Measurements from ENCODE around the gene CYFIP1.

DNA sequence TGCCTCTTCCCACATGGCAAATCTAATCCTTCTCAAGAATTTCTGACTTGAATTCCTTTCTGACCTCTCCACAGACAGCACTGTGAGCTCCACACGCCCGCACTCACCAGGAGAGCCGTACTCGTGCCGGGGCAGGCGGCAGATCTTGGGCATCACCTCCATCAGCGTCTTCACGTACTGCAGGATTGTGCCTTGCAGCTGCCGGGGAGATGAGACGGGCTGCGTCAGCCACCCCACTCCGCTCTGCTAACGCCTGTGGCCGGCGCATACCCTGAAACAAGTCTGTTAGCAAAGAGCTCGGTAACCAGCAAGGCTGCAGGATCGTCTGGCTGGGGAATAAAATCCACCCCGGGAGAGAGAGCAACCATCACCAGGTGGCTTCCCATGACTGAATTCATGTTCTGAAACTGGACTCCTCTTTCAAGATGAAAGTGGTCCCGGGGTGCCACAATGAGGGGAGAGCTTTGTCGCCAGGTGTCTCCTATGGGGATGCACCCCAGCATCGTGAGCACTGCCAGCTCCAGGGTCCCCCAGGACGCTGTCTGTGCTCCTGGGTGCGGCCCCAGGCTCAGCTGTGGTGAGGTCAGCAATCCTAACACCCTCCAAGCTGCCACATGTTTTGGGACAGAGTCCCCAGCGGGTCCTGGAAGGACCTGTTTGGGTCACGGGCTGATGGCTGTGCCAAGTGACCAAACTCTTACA lies 98.3 kb downstream of the CYFIP1 start:
- TF ChIP-seq, protein P1, sequence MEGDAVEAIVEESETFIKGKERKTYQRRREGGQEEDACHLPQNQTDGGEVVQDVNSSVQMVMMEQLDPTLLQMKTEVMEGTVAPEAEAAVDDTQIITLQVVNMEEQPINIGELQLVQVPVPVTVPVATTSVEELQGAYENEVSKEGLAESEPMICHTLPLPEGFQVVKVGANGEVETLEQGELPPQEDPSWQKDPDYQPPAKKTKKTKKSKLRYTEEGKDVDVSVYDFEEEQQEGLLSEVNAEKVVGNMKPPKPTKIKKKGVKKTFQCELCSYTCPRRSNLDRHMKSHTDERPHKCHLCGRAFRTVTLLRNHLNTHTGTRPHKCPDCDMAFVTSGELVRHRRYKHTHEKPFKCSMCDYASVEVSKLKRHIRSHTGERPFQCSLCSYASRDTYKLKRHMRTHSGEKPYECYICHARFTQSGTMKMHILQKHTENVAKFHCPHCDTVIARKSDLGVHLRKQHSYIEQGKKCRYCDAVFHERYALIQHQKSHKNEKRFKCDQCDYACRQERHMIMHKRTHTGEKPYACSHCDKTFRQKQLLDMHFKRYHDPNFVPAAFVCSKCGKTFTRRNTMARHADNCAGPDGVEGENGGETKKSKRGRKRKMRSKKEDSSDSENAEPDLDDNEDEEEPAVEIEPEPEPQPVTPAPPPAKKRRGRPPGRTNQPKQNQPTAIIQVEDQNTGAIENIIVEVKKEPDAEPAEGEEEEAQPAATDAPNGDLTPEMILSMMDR (CRISPR knock-in tag; IDR thresholded peaks at IDR 0.05), result no peak
- TF ChIP-seq POLR2A (IDR thresholded peaks at IDR 0.05; ENCODE audit: insufficient read depth in 1 of 2, low read depth in 2 of 2, low read length in 2 of 2) (no peak), RBM22 (optimal IDR thresholded peaks at IDR 0.05; ENCODE audit: low read length) (no peak), ZNF337 (CRISPR knock-in tag; IDR thresholded peaks at IDR 0.05; ENCODE audit: borderline replicate concordance, low read depth) (no peak), MYC (CRISPR knock-in tag; IDR thresholded peaks at IDR 0.05; ENCODE audit: borderline replicate concordance) (no peak), SMAD9 (CRISPR knock-in tag; IDR thresholded peaks at IDR 0.05) (no peak), SMAD3 (CRISPR knock-in tag; IDR thresholded peaks at IDR 0.05) (no peak)
- TF ChIP-seq, protein P2, sequence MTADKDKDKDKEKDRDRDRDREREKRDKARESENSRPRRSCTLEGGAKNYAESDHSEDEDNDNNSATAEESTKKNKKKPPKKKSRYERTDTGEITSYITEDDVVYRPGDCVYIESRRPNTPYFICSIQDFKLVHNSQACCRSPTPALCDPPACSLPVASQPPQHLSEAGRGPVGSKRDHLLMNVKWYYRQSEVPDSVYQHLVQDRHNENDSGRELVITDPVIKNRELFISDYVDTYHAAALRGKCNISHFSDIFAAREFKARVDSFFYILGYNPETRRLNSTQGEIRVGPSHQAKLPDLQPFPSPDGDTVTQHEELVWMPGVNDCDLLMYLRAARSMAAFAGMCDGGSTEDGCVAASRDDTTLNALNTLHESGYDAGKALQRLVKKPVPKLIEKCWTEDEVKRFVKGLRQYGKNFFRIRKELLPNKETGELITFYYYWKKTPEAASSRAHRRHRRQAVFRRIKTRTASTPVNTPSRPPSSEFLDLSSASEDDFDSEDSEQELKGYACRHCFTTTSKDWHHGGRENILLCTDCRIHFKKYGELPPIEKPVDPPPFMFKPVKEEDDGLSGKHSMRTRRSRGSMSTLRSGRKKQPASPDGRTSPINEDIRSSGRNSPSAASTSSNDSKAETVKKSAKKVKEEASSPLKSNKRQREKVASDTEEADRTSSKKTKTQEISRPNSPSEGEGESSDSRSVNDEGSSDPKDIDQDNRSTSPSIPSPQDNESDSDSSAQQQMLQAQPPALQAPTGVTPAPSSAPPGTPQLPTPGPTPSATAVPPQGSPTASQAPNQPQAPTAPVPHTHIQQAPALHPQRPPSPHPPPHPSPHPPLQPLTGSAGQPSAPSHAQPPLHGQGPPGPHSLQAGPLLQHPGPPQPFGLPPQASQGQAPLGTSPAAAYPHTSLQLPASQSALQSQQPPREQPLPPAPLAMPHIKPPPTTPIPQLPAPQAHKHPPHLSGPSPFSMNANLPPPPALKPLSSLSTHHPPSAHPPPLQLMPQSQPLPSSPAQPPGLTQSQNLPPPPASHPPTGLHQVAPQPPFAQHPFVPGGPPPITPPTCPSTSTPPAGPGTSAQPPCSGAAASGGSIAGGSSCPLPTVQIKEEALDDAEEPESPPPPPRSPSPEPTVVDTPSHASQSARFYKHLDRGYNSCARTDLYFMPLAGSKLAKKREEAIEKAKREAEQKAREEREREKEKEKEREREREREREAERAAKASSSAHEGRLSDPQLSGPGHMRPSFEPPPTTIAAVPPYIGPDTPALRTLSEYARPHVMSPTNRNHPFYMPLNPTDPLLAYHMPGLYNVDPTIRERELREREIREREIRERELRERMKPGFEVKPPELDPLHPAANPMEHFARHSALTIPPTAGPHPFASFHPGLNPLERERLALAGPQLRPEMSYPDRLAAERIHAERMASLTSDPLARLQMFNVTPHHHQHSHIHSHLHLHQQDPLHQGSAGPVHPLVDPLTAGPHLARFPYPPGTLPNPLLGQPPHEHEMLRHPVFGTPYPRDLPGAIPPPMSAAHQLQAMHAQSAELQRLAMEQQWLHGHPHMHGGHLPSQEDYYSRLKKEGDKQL (CRISPR knock-in tag; IDR thresholded peaks at IDR 0.05; ENCODE audit: low read depth), result no peak
- TF ChIP-seq, protein P3, sequence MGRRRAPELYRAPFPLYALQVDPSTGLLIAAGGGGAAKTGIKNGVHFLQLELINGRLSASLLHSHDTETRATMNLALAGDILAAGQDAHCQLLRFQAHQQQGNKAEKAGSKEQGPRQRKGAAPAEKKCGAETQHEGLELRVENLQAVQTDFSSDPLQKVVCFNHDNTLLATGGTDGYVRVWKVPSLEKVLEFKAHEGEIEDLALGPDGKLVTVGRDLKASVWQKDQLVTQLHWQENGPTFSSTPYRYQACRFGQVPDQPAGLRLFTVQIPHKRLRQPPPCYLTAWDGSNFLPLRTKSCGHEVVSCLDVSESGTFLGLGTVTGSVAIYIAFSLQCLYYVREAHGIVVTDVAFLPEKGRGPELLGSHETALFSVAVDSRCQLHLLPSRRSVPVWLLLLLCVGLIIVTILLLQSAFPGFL (CRISPR knock-in tag; IDR thresholded peaks at IDR 0.05), result no peak
- TF ChIP-seq, protein P4, sequence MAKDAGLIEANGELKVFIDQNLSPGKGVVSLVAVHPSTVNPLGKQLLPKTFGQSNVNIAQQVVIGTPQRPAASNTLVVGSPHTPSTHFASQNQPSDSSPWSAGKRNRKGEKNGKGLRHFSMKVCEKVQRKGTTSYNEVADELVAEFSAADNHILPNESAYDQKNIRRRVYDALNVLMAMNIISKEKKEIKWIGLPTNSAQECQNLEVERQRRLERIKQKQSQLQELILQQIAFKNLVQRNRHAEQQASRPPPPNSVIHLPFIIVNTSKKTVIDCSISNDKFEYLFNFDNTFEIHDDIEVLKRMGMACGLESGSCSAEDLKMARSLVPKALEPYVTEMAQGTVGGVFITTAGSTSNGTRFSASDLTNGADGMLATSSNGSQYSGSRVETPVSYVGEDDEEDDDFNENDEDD (CRISPR knock-in tag; IDR thresholded peaks at IDR 0.05; ENCODE audit: borderline replicate concordance), result no peak
- TF ChIP-seq, protein P5, sequence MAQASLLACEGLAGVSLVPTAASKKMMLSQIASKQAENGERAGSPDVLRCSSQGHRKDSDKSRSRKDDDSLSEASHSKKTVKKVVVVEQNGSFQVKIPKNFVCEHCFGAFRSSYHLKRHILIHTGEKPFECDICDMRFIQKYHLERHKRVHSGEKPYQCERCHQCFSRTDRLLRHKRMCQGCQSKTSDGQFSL (CRISPR knock-in tag; IDR thresholded peaks at IDR 0.05), result no peak
- TF ChIP-seq, protein P6, sequence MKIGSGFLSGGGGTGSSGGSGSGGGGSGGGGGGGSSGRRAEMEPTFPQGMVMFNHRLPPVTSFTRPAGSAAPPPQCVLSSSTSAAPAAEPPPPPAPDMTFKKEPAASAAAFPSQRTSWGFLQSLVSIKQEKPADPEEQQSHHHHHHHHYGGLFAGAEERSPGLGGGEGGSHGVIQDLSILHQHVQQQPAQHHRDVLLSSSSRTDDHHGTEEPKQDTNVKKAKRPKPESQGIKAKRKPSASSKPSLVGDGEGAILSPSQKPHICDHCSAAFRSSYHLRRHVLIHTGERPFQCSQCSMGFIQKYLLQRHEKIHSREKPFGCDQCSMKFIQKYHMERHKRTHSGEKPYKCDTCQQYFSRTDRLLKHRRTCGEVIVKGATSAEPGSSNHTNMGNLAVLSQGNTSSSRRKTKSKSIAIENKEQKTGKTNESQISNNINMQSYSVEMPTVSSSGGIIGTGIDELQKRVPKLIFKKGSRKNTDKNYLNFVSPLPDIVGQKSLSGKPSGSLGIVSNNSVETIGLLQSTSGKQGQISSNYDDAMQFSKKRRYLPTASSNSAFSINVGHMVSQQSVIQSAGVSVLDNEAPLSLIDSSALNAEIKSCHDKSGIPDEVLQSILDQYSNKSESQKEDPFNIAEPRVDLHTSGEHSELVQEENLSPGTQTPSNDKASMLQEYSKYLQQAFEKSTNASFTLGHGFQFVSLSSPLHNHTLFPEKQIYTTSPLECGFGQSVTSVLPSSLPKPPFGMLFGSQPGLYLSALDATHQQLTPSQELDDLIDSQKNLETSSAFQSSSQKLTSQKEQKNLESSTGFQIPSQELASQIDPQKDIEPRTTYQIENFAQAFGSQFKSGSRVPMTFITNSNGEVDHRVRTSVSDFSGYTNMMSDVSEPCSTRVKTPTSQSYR (CRISPR knock-in tag; IDR thresholded peaks at IDR 0.05; ENCODE audit: borderline replicate concordance), result no peak
